GM18507 (cell line): ENCODE data around the gene IER3.

Source experiments
- DNase-seq: peaks from one replicate; pipeline ENCODE4 v3.0.0; 2011; ENCODE audit warnings: low read depth; ENCODE audit not compliant: insufficient read length; ENCODE audit errors: extremely low spot score
- FAIRE-seq: peaks from 2 replicates; lab custom pipeline; 2011; peaks lifted over from hg19 to GRCh38; lab: Jason Lieb, UNC

The IER3 gene

DNA sequence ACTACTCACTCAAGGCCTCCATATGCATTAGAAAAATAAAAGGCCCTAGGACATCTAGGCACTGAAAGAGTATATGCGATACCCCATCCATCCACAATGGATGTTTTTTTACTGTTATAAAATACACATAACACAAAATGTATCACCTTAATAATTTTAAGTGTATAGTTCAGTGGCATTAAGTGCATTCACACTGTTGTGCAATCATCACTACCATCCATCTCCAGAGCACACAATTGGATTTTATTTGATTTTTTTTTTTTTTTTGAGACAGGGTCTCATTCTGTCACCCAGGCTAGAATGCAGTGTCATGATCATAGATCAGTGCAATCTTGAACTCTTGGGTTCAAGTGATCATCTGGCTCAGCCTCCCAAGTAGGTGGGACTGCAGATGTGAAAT, 30.1 kb downstream of the IER3 start:
- no peak for FAIRE-seq
- DNase-seq, result no peak

- no peak for DNase-seq
Measured at GRCh38 chr6:30712441-30712945, 31.9 kb downstream of the IER3 start.

GRCh38 chr6:30711758-30712380, 32.5 kb downstream of the IER3 start:
- peak; percentile 64 for FAIRE-seq
- no peak for DNase-seq

More at GRCh38 chr6:30712441-30712945, 31.9 kb downstream of the IER3 start:
- FAIRE-seq, result no peak

DNA sequence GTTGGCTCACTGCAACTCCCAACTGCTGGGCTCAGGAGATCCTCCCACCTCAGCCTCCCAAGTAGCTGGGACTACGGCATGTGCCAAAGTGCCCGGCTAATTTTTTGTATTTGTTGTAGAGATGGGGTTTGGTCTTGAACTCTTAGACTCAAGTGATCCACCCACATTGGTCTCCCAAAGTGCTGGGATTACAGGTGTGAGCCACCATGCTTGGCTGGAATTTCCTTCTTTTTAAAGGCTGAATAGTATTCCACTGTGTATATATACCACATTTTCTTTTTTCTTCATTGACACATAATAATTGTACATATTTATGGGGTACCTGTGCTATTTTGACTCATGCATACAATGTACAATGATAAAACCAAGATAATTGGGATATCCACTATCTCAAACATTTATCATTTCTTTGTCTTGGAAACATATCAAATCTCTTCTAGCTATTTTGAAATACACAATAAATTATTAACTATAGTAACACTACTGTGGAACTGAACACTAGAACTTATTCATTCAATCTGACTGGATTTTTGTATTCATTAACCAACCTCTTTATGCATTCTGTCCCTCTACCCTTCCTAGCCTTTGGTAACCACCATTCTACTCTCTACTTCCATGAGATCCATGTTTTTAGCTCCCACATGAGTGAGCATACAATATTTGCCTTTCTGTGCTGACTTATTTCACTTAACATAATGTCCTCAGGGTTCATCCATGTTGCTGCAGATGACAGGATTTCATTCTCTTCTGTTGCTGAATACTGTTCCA, 35.1 kb downstream of the IER3 start:
- DNase-seq (no peak), FAIRE-seq (no peak)

DNA sequence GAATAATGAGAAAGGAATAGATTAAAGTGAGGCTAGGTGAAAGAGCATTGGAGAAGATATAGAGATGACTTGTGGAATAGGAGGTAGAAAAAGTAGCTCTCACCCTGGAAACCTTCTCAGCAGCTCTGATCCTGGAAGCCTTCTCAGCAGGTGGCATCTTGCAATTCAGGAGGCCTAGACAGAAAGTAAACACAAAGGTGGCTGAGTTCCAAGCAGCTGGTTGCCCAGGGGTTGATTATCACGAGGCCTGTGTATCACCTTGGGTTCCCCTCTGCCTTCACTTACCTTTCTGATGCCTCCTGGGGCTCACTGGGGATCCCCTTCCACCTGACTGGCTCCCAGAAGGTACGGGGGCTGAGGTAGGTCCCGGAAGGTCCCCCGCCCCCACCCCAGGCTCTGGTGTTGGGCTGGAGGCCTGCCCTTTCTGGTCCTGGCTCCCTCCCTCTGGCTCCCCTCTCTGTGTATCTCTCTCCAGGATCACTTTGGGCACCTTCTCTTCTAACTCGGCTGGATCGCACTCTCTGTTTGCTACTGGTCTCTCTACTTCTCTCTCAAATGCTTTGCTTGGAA, 37.0 kb downstream of the IER3 start:
- DNase-seq (no peak), FAIRE-seq (no peak)

GRCh38 chr6:30705620-30706019, 38.7 kb downstream of the IER3 start:
- no peak for FAIRE-seq

GRCh38 chr6:30703821-30704220, 40.5 kb downstream of the IER3 start:
- no peak for FAIRE-seq
- DNase-seq, result no peak

More at GRCh38 chr6:30705620-30706019, 38.7 kb downstream of the IER3 start:
- DNase-seq, result no peak

- FAIRE-seq (no peak), DNase-seq (no peak)
Measured at GRCh38 chr6:30703011-30703410, 41.3 kb downstream of the IER3 start.

DNA sequence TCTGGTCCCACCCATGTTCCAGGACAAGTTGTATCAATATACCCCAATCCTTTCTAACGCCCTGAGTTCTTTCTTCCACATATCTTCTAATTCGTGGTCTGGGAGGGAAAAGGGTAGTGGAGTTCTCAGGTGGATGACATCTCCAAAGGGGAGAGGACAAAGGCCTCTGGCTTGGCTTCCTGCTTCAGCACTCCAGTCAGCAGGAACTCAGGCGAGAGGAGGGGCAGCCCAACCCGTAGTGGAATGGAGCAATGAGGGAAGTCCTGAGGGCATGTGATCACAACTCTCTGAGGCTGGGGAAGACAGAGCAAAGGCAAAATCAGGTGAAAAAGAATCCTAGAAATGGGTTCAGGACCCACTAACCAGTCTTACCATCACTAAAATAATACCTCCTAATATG, 44.0 kb downstream of the IER3 start:
- FAIRE-seq (no peak), DNase-seq (no peak)

DNA sequence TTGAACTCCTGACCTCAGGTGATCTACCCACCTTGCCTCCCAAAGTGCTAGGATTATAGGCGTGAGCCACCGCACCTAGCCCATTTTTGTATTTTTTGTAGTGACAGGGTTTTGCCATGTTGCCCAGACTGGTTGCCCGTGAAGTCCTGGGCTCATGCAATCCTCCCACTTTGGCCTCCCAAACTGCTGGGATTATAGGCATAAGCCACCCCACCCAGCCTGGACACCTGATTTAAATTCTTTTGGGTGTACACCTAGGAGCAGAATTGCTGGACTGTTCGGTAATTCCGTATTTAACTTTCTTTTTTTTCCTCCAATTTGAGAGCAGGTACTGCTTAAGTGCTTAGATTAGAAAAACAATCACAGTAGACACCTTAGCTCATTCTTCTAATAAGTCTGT, 47.9 kb downstream of the IER3 start:
- DNase-seq, result no peak
- no peak for FAIRE-seq
